IMR-90 (cell line): ENCODE measurements around the gene CHAT. TPM values are rescaled to one million over a fixed set of nuclear protein-coding genes. Genes with fewer than 3 reads are reported as not detected.

Experiments used
- ATAC-seq: fragments of 200-7000 bp; cut with Tn5 transposase; 2 replicates; pipeline ENCODE4 v1.9.1; 2020; ENCODE audit warnings: low read depth, mild to moderate bottlenecking, moderate library complexity
- BruUV-seq: library from RNA; stranded (reverse); fragments of 400-500 nt; replicated peaks from 2 replicates; lab custom pipeline; 2021; lab: Mats Ljungman, UMichigan
- CTCF ChIA-PET: fragments of 300-600 bp; formaldehyde crosslinking; extraction: SDS; loops from one replicate; lab custom pipeline; 2021; ENCODE audit warnings: antibody characterized with exemption; lab: Yijun Ruan, JAX
- POLR2A ChIA-PET: fragments of 300-600 bp; sonication (Branson Sonifier 250); formaldehyde crosslinking; loops from one replicate; lab custom pipeline; 2022; ENCODE audit warnings: antibody characterized with exemption; ENCODE audit not compliant: unreplicated experiment; lab: Charles Lee
- DNase-seq: peaks from one replicate; pipeline ENCODE4 v3.0.0; 2013
- H2AFZ ChIP-seq: replicated peaks from 2 replicates; pipeline ENCODE3; 2013; ENCODE audit warnings: low read length, mild to moderate bottlenecking; ENCODE audit not compliant: poor library complexity
- H2AK5ac ChIP-seq: 2 replicates; pipeline ENCODE4 v1.6.1; 2013; ENCODE audit warnings: low read depth, low read length, inconsistent platforms
- H2AK9ac ChIP-seq: replicated peaks from 2 replicates; pipeline ENCODE3; 2013; ENCODE audit warnings: mild to moderate bottlenecking, low read depth, low read length, moderate library complexity; ENCODE audit not compliant: poor library complexity
- H2BK120ac ChIP-seq: 2 replicates; pipeline ENCODE4 v1.6.1; 2013; ENCODE audit warnings: low read depth, low read length, inconsistent platforms
- H2BK15ac ChIP-seq: 3 replicates; pipeline ENCODE4 v1.6.1; 2013; ENCODE audit warnings: low read depth, low read length, inconsistent platforms
- H2BK20ac ChIP-seq: 2 replicates; pipeline ENCODE4 v1.6.1; 2013; ENCODE audit warnings: low read depth, mild to moderate bottlenecking, inconsistent platforms, low read length, moderate library complexity
- H2BK5ac ChIP-seq: 2 replicates; pipeline ENCODE4 v1.6.1; 2013; ENCODE audit warnings: mild to moderate bottlenecking, low read depth, low read length, inconsistent platforms; ENCODE audit not compliant: poor library complexity, severe bottlenecking
- H3K14ac ChIP-seq: replicated peaks from 2 replicates; pipeline ENCODE4 v1.6.1; 2013; ENCODE audit warnings: low read depth, low read length, inconsistent platforms
- H3K18ac ChIP-seq: 2 replicates; pipeline ENCODE4 v1.6.1; 2013; ENCODE audit warnings: low read depth, low read length, control low read depth
- H3K23ac ChIP-seq: 2 replicates; pipeline ENCODE4 v1.6.1; 2013; ENCODE audit warnings: low read depth, low read length, inconsistent platforms
- H3K27ac ChIP-seq: 2 replicates; pipeline ENCODE4 v1.5.1; 2013; ENCODE audit warnings: mild to moderate bottlenecking, control low read depth, low read length; ENCODE audit not compliant: insufficient read depth
- H3K27me3 ChIP-seq: 2 replicates; pipeline ENCODE4 v1.6.1; 2013; ENCODE audit warnings: low read length; ENCODE audit not compliant: control insufficient read depth, insufficient read depth
- H3K36me3 ChIP-seq: 2 replicates; pipeline ENCODE4 v1.6.1; 2013; ENCODE audit warnings: low read length, mixed read lengths; ENCODE audit not compliant: control insufficient read depth, insufficient read depth
- H3K4ac ChIP-seq: 2 replicates; pipeline ENCODE4 v1.6.1; 2013; ENCODE audit warnings: low read depth, low read length, inconsistent platforms
- H3K4me1 ChIP-seq: 2 replicates; pipeline ENCODE4 v1.6.1; 2013; ENCODE audit warnings: low read length, mixed read lengths; ENCODE audit not compliant: control insufficient read depth, insufficient read depth
- H3K4me2 ChIP-seq: 2 replicates; pipeline ENCODE4 v1.6.1; 2013; ENCODE audit warnings: low read depth, mild to moderate bottlenecking, control low read depth, low read length, moderate library complexity
- H3K4me3 ChIP-seq: 2 replicates; pipeline ENCODE4 v1.5.1; 2013; ENCODE audit warnings: low read depth, mild to moderate bottlenecking, control low read depth, low read length, moderate library complexity; ENCODE audit not compliant: insufficient read depth
- H3K56ac ChIP-seq: 2 replicates; pipeline ENCODE4 v1.6.1; 2013; ENCODE audit warnings: low read length, inconsistent platforms; ENCODE audit not compliant: insufficient read depth; ENCODE audit errors: extremely low read depth
- H3K79me1 ChIP-seq, 2 experiments: 2 replicates each; pipeline ENCODE4 v1.6.1; 2013; ENCODE audit warnings: low read length in 2 of 2, inconsistent platforms in 1 of 2, low read depth in 1 of 2
- H3K9ac ChIP-seq: 2 replicates; pipeline ENCODE4 v1.6.1; 2013; ENCODE audit warnings: low read depth, low read length, control low read depth
- H3K9me1 ChIP-seq: 2 replicates; pipeline ENCODE4 v1.6.1; 2013; ENCODE audit warnings: low read length, inconsistent platforms; ENCODE audit not compliant: insufficient read depth
- H3K9me3 ChIP-seq: 2 replicates; pipeline ENCODE4 v1.6.1; 2013; ENCODE audit warnings: low read length; ENCODE audit not compliant: control insufficient read depth, insufficient read depth
- H4K20me1 ChIP-seq: 2 replicates; pipeline ENCODE4 v1.6.1; 2013; ENCODE audit warnings: low read length, inconsistent platforms; ENCODE audit not compliant: insufficient read depth
- H4K5ac ChIP-seq: 2 replicates; pipeline ENCODE4 v1.6.1; 2013; ENCODE audit warnings: mild to moderate bottlenecking, low read depth, low read length, control low read depth
- H4K8ac ChIP-seq, 2 experiments: 2 replicates each; pipeline ENCODE4 v1.6.1; 2013; ENCODE audit warnings: low read depth in 2 of 2, low read length in 2 of 2, control low read depth in 1 of 2, inconsistent platforms in 1 of 2
- H4K91ac ChIP-seq: 2 replicates; pipeline ENCODE4 v1.6.1; 2013; ENCODE audit warnings: low read depth, low read length, inconsistent platforms; ENCODE audit not compliant: insufficient read depth
- BHLHE40 ChIP-seq: fragments of 150-350 bp; IDR thresholded peaks from 2 replicates; pipeline ENCODE4 v1.6.1; 2016; ENCODE audit warnings: mild to moderate bottlenecking, low read depth, low read length
- CEBPB ChIP-seq: IDR thresholded peaks from 2 replicates; pipeline ENCODE4 v1.6.1; 2012; ENCODE audit warnings: low read depth, low read length, improper control_type of control experiment
- MAFK ChIP-seq: IDR thresholded peaks from 2 replicates; pipeline ENCODE4 v1.6.1; 2012; ENCODE audit warnings: low read depth, low read length, improper control_type of control experiment
- MAZ ChIP-seq: IDR thresholded peaks from 2 replicates; pipeline ENCODE4 v1.6.1; 2012; ENCODE audit warnings: low read depth, mild to moderate bottlenecking, low read length, improper control_type of control experiment, moderate library complexity, borderline replicate concordance
- MXI1 ChIP-seq: IDR thresholded peaks from 2 replicates; pipeline ENCODE4 v1.6.1; 2012; ENCODE audit warnings: low read depth, mild to moderate bottlenecking, low read length, moderate library complexity, borderline replicate concordance
- NFE2L2 ChIP-seq: fragments of 150-350 bp; IDR thresholded peaks from 2 replicates; pipeline ENCODE4 v1.6.1; 2016; ENCODE audit warnings: low read depth, mild to moderate bottlenecking, low read length
- RAD21 ChIP-seq: IDR thresholded peaks from 2 replicates; pipeline ENCODE4 v1.6.1; 2012; ENCODE audit warnings: low read length, improper control_type of control experiment
- RCOR1 ChIP-seq: IDR thresholded peaks from 2 replicates; pipeline ENCODE4 v1.6.1; 2012; ENCODE audit warnings: mild to moderate bottlenecking, low read length, improper control_type of control experiment; ENCODE audit not compliant: insufficient replicate concordance
- RFX5 ChIP-seq: IDR thresholded peaks from 2 replicates; pipeline ENCODE4 v1.8.0; 2012; ENCODE audit warnings: low read depth, mild to moderate bottlenecking, low read length, moderate library complexity
- SMC3 ChIP-seq: fragments of 150-350 bp; IDR thresholded peaks from 2 replicates; pipeline ENCODE4 v1.6.1; 2016; ENCODE audit warnings: low read depth, mild to moderate bottlenecking, antibody characterized with exemption, low read length, moderate library complexity
- USF2 ChIP-seq: fragments of 150-350 bp; IDR thresholded peaks from 2 replicates; pipeline ENCODE4 v1.6.1; 2017; ENCODE audit warnings: mild to moderate bottlenecking, antibody characterized with exemption, low read length, low read depth
- WGBS, 2 experiments: methylation state at CpG; one replicate each; pipeline versions ENCODE4 v1.1.5 to v1.1.7; 2013; ENCODE audit warnings: missing lambda C conversion rate in 2 of 2; ENCODE audit not compliant: insufficient read length in 1 of 2; ENCODE audit errors: extremely low coverage in 2 of 2; 5-methylcytosine and 5-hydroxymethylcytosine counted together
- dilution Hi-C: fragments of 300-500 bp; cut with HindIII; formaldehyde crosslinking; loops from one replicate; pipeline ENCODE4 v1.14.3; 2018; ENCODE audit warnings: low sequenced_read_pairs; ENCODE audit not compliant: unreplicated experiment
- in situ Hi-C: fragments of 300-500 bp; cut with MboI; formaldehyde crosslinking; loops from 3 replicates; pipeline ENCODE4 v1.14.3; 2019; ENCODE audit warnings: low sequenced_read_pairs, inconsistent platforms, mixed read lengths
- intact Hi-C: fragments of 100-400 bp; cut with micrococcal nuclease; formaldehyde crosslinking; loops from 2 replicates; pipeline ENCODE4 v1.10.0; 2022
- polyA plus RNA-seq, 3 experiments: library from polyadenylated mRNA; depleted of rRNA; stranded (reverse); fragments of >200 nt; gene quantifications; 2 replicates each; pipeline ENCODE4 v1.2.3, GENCODE V29; 2012; ENCODE audit warnings: low replicate concordance in 1 of 3
- total RNA-seq: library from RNA; depleted of rRNA; stranded (reverse); fragments of >200 nt; gene quantifications from 2 replicates; pipeline ENCODE4 v1.2.3, GENCODE V29; 2012
- TF ChIP-seq, protein P1 (sequence below): conservative IDR thresholded peaks from 2 replicates; pipeline ENCODE4 v1.5.1; 2012; ENCODE audit warnings: mild to moderate bottlenecking, low read depth, low read length, improper control_type of control experiment

Gene CHAT
- total and polyA plus RNA-seq, 2 of the 4 experiments (the other 2 are of a cell fraction): not detected

- H3K27ac ChIP-seq: no peak overlapping the region
- dilution Hi-C loops: no loop called here
- no peaks in the 10 kb centered on the region for H3K36me3 ChIP-seq
- no peak overlapping the region for H3K4me2 ChIP-seq
- H3K9ac ChIP-seq: no peak overlapping the region
- intact Hi-C loops: no loop called here
- H3K14ac ChIP-seq: no peak overlapping the region
- H3K27me3 ChIP-seq: peaks cover 30% of the 10 kb centered on the region
- H3K56ac ChIP-seq: no peak overlapping the region
- H3K4me1 ChIP-seq: no peaks in the 10 kb centered on the region
- no peak overlapping the region for H3K4ac ChIP-seq
- no peak overlapping the region for H4K91ac ChIP-seq
- no peak overlapping the region for H2BK120ac ChIP-seq
- ATAC-seq (no peak), DNase-seq (no peak)
- POLR2A ChIA-PET: no interaction called here
- CTCF ChIA-PET: no interaction called here
- H2AK9ac ChIP-seq: no peak overlapping the region
- no peak overlapping the region for H4K8ac ChIP-seq
- no peak overlapping the region for H2BK20ac ChIP-seq
- H2BK15ac ChIP-seq: no peak overlapping the region
- TF ChIP-seq NFE2L2 (no peak), SMC3 (no peak), CEBPB (no peak), RFX5 (no peak), RCOR1 (no peak), RAD21 (no peak), MAZ (no peak), USF2 (no peak), BHLHE40 (no peak), MAFK (no peak), MXI1 (no peak)
- TF ChIP-seq, protein P1, sequence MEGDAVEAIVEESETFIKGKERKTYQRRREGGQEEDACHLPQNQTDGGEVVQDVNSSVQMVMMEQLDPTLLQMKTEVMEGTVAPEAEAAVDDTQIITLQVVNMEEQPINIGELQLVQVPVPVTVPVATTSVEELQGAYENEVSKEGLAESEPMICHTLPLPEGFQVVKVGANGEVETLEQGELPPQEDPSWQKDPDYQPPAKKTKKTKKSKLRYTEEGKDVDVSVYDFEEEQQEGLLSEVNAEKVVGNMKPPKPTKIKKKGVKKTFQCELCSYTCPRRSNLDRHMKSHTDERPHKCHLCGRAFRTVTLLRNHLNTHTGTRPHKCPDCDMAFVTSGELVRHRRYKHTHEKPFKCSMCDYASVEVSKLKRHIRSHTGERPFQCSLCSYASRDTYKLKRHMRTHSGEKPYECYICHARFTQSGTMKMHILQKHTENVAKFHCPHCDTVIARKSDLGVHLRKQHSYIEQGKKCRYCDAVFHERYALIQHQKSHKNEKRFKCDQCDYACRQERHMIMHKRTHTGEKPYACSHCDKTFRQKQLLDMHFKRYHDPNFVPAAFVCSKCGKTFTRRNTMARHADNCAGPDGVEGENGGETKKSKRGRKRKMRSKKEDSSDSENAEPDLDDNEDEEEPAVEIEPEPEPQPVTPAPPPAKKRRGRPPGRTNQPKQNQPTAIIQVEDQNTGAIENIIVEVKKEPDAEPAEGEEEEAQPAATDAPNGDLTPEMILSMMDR: no peak
- no peak overlapping the region for H2AK5ac ChIP-seq
- no peak overlapping the region for H2AFZ ChIP-seq
- H3K18ac ChIP-seq: no peak overlapping the region
- no peak overlapping the region for H3K23ac ChIP-seq
- in situ Hi-C loops: no loop called here
- no peaks in the 10 kb centered on the region for H3K9me3 ChIP-seq
- no peak overlapping the region for H2BK5ac ChIP-seq
- H3K79me1 ChIP-seq: no peaks in the 10 kb centered on the region
- no peak overlapping the region for H4K5ac ChIP-seq
- no peaks in the 10 kb centered on the region for H4K20me1 ChIP-seq
- WGBS, 2 experiments: 39% methylated on average over 4 of the region's 11 CpGs; no CpG with 5 or more reads in 1 of the 2 experiments
- no TSS peak for BruUV-seq
- no peak overlapping the region for H3K4me3 ChIP-seq
- H3K9me1 ChIP-seq: 0 out of 2 replicates have a peak, but pooled peaks cover 2% of the 10 kb centered on the region
Observed at GRCh38 chr10:49622426-49623425, 8.9 kb downstream of the CHAT start.
